Measurements from ENCODE around the gene SLC35B1.

DNA sequence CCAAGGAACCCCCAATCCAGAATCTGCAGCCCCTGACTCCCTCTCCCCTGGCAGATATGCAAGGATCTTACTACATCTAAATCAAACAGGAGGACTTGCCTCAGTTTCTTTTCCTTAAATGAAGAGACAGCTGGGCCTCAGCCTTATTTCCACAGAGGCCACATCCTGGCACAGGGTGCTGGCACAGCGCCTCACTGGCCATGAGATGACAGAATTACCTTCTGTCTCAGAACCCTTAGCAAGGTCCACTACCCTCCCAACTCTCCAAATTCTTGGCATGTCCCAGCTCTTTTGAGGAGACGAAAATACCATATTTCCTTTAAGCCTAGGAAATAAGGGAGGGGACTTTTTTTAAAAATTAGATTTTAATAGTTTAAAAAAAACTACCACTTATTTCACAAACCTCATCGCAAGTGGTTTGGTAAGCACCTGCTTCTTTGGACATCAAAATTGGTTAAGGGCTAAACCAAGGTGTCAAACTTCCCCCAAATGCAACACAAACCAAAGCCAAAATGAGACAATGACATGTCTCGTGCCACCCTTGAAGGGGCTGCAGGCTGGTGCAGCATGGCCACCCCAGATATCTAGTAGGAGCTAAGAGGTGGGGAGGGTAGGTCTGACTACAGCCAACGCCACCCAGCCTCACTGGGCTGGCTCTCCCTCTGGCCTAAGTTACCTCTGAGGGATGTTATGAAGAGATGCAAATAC lies 30.8 kb upstream of the SLC35B1 start:
- TF ChIP-seq, protein P1, sequence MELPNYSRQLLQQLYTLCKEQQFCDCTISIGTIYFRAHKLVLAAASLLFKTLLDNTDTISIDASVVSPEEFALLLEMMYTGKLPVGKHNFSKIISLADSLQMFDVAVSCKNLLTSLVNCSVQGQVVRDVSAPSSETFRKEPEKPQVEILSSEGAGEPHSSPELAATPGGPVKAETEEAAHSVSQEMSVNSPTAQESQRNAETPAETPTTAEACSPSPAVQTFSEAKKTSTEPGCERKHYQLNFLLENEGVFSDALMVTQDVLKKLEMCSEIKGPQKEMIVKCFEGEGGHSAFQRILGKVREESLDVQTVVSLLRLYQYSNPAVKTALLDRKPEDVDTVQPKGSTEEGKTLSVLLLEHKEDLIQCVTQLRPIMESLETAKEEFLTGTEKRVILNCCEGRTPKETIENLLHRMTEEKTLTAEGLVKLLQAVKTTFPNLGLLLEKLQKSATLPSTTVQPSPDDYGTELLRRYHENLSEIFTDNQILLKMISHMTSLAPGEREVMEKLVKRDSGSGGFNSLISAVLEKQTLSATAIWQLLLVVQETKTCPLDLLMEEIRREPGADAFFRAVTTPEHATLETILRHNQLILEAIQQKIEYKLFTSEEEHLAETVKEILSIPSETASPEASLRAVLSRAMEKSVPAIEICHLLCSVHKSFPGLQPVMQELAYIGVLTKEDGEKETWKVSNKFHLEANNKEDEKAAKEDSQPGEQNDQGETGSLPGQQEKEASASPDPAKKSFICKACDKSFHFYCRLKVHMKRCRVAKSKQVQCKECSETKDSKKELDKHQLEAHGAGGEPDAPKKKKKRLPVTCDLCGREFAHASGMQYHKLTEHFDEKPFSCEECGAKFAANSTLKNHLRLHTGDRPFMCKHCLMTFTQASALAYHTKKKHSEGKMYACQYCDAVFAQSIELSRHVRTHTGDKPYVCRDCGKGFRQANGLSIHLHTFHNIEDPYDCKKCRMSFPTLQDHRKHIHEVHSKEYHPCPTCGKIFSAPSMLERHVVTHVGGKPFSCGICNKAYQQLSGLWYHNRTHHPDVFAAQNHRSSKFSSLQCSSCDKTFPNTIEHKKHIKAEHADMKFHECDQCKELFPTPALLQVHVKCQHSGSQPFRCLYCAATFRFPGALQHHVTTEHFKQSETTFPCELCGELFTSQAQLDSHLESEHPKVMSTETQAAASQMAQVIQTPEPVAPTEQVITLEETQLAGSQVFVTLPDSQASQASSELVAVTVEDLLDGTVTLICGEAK (IDR thresholded peaks at IDR 0.05; ENCODE audit: borderline replicate concordance) = no peak
- TF ChIP-seq, protein P2, sequence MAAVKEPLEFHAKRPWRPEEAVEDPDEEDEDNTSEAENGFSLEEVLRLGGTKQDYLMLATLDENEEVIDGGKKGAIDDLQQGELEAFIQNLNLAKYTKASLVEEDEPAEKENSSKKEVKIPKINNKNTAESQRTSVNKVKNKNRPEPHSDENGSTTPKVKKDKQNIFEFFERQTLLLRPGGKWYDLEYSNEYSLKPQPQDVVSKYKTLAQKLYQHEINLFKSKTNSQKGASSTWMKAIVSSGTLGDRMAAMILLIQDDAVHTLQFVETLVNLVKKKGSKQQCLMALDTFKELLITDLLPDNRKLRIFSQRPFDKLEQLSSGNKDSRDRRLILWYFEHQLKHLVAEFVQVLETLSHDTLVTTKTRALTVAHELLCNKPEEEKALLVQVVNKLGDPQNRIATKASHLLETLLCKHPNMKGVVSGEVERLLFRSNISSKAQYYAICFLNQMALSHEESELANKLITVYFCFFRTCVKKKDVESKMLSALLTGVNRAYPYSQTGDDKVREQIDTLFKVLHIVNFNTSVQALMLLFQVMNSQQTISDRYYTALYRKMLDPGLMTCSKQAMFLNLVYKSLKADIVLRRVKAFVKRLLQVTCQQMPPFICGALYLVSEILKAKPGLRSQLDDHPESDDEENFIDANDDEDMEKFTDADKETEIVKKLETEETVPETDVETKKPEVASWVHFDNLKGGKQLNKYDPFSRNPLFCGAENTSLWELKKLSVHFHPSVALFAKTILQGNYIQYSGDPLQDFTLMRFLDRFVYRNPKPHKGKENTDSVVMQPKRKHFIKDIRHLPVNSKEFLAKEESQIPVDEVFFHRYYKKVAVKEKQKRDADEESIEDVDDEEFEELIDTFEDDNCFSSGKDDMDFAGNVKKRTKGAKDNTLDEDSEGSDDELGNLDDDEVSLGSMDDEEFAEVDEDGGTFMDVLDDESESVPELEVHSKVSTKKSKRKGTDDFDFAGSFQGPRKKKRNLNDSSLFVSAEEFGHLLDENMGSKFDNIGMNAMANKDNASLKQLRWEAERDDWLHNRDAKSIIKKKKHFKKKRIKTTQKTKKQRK (IDR thresholded peaks at IDR 0.05; ENCODE audit: low read depth, low read length) = no peak
- TF ChIP-seq TCF3 (IDR thresholded peaks at IDR 0.05; ENCODE audit: borderline replicate concordance, insufficient read depth, low read depth, low read length) (no peak), TCF7 (IDR thresholded peaks at IDR 0.05; ENCODE audit: borderline replicate concordance) (no peak), TCF12 (IDR thresholded peaks at IDR 0.05; ENCODE audit: low read depth, low read length) (no peak), EGR1 (IDR thresholded peaks at IDR 0.05; ENCODE audit: borderline replicate concordance in 1 of 2, low read depth in 2 of 2, low read length in 2 of 2) (no peak), EZH2 (IDR thresholded peaks at IDR 0.05; ENCODE audit: borderline replicate concordance, control insufficient read depth, low read depth, low read length) (no peak), SUZ12 (IDR thresholded peaks at IDR 0.05; ENCODE audit: unreplicated experiment) (no peak), ZNF24 (IDR thresholded peaks at IDR 0.05) (no peak), RAD21 (IDR thresholded peaks at IDR 0.05; ENCODE audit: insufficient read depth, low read depth, low read length) (no peak)
- TF ChIP-seq, protein P3, sequence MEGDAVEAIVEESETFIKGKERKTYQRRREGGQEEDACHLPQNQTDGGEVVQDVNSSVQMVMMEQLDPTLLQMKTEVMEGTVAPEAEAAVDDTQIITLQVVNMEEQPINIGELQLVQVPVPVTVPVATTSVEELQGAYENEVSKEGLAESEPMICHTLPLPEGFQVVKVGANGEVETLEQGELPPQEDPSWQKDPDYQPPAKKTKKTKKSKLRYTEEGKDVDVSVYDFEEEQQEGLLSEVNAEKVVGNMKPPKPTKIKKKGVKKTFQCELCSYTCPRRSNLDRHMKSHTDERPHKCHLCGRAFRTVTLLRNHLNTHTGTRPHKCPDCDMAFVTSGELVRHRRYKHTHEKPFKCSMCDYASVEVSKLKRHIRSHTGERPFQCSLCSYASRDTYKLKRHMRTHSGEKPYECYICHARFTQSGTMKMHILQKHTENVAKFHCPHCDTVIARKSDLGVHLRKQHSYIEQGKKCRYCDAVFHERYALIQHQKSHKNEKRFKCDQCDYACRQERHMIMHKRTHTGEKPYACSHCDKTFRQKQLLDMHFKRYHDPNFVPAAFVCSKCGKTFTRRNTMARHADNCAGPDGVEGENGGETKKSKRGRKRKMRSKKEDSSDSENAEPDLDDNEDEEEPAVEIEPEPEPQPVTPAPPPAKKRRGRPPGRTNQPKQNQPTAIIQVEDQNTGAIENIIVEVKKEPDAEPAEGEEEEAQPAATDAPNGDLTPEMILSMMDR (IDR thresholded peaks at IDR 0.05 in 2 of 3, conservative IDR thresholded peaks at IDR 0.05 in 1 of 3; ENCODE audit: control insufficient read depth in 2 of 3, extremely low read depth in 1 of 3, insufficient read depth in 1 of 3, low read depth in 3 of 3, low read length in 3 of 3) = no peak
- TF ChIP-seq, protein P4, sequence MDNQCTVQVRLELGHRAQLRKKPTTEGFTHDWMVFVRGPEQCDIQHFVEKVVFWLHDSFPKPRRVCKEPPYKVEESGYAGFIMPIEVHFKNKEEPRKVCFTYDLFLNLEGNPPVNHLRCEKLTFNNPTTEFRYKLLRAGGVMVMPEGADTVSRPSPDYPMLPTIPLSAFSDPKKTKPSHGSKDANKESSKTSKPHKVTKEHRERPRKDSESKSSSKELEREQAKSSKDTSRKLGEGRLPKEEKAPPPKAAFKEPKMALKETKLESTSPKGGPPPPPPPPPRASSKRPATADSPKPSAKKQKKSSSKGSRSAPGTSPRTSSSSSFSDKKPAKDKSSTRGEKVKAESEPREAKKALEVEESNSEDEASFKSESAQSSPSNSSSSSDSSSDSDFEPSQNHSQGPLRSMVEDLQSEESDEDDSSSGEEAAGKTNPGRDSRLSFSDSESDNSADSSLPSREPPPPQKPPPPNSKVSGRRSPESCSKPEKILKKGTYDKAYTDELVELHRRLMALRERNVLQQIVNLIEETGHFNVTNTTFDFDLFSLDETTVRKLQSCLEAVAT (IDR thresholded peaks at IDR 0.05) = no peak
- TF ChIP-seq, protein P5, sequence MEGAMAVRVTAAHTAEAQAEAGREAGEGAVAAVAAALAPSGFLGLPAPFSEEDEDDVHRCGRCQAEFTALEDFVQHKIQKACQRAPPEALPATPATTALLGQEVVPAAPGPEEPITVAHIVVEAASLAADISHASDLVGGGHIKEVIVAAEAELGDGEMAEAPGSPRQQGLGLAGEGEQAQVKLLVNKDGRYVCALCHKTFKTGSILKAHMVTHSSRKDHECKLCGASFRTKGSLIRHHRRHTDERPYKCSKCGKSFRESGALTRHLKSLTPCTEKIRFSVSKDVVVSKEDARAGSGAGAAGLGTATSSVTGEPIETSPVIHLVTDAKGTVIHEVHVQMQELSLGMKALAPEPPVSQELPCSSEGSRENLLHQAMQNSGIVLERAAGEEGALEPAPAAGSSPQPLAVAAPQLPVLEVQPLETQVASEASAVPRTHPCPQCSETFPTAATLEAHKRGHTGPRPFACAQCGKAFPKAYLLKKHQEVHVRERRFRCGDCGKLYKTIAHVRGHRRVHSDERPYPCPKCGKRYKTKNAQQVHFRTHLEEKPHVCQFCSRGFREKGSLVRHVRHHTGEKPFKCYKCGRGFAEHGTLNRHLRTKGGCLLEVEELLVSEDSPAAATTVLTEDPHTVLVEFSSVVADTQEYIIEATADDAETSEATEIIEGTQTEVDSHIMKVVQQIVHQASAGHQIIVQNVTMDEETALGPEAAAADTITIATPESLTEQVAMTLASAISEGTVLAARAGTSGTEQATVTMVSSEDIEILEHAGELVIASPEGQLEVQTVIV (IDR thresholded peaks at IDR 0.05; ENCODE audit: borderline replicate concordance, partially characterized antibody) = no peak
